Activated naive CD4-positive, alpha-beta T cell treated with anti-CD3 and anti-CD28 coated beads, Interleukin-2, amount 50 U/mL, for 16 hours (primary cell): ENCODE measurements around the gene OAF.

Experiments
- DNase-seq: peaks from one replicate; pipeline ENCODE4 v3.0.0-alpha.2; 2020

OAF gene

DNA sequence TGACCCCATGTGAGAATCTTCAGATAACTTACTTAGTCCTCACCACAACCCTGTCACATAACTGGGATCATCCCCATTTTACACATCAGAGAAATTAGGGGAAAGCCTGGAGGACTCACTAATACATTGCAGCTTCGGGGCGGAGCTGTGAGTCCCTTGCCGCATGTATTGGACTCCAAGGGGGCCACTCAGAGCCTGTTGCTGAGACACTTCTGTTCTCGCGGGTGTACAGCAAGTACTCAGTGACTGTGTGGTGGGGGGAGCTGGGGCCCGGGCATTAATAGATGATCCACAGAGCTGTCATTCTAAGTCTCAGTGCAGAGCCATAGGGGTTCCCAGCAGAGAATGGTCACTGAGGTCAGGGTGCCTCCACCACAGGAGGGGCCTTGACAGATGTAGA lies 13.5 kb downstream of the OAF start:
- DNase-seq, result no peak

DNA sequence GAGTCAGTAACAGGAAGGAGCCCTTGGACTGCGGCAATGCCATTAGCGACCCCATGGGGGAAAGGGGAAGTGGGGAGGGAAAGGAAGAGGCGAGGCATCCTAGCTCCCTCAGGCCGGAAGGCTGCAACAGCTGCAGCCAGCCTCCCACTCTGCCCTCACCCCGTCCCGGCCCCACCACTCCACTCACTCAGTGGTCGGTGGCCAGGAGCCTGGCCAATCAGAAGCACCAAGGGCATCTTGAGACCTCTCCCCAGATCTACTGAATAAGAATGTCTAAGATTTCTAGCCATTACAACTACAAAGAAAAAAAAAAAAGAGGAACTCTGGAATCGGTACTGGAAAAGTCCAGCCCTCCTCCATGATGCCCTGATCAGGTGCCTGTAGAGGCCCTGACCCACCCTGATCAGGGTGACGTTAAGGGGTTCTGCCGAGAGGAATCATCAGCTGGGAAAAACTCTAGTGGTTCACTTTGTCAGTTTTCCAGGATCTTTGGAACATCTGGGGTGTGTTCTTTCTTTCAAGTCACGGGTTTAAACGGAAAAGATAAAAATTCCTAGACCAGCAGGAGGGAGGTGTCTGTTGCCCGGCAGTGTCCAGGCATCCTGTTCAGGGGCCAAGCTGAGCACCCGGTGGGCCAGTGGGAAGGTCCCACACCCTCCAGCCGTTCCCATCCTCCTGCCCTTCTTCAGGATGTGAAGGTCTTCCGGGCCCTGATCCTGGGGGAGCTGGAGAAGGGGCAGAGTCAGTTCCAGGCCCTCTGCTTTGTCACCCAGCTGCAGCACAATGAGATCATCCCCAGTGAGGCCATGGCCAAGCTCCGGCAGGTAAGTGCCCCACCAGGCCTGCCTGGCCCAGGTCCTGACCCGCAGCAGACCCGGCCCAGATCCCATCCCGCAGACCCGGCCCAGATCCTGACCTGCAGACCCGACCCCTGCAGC lies 14.4 kb downstream of the OAF start:
- no peak for DNase-seq

DNA sequence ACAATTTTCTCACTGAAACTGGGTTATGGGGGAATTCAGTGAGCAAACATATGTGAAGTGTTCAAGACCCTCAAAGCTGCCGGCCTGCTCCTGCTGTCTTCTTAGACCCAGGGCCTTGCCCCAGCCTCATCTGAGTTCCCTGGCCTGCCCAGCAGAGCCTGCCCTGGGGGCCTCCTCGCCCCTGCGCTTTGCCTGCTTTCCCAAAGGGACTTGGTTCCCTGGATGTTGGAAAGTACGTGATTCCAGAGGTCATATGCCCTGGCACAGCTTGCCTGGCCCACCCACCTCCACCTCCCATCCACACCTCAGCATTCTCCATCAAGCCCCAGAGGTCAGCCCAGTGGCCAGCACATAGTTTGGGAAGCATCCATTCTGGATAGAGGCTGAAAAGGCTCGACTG lies 15.4 kb downstream of the OAF start:
- DNase-seq, result no peak

DNA sequence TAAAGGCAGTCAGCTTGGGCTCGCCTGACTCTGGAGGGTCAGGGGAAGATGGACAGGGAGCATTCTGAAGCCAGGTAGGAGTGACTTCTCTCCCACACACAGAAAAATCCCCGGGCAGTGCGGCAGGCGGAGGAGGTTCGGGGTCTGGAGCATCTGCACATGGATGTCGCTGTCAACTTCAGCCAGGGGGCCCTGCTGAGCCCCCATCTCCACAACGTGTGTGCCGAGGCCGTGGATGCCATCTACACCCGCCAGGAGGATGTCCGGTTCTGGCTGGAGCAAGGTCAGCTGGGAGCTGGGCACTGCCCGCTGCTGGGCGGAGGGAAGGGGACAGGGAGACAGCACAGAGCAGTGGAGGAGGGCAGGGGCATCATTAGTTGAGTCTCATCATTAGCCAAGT lies 15.9 kb downstream of the OAF start:
- DNase-seq, result no peak

DNA sequence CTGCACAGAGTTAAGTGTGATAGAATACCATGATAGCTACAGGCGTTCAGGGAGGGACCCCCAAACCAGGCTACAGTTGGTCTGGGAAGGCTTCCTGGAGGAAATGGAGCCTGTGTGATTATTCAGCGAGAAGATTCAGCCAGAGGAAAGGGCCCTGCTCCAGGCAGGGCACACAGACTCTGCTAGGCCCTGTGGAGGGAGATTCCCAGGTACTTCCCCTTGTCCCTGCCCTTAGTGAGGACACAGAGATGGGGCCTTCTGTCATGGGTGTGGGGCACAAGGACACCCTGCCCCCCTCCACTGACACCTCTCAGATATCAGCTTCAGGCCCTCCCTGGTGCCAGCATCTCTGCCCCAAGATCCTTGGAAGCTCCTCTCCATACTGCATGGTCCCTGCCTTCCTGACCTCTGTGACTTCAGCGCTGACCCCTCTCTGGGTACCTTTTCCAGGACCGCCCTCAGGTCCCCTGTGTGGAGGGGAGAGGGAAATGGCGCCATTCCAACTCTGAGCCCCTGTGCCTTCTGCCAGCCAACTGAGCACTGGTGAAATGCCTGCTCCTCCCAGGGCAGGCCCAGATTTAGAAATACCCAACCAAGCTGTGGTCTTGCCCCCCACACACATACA lies 16.5 kb downstream of the OAF start:
- DNase-seq, result no peak

DNA sequence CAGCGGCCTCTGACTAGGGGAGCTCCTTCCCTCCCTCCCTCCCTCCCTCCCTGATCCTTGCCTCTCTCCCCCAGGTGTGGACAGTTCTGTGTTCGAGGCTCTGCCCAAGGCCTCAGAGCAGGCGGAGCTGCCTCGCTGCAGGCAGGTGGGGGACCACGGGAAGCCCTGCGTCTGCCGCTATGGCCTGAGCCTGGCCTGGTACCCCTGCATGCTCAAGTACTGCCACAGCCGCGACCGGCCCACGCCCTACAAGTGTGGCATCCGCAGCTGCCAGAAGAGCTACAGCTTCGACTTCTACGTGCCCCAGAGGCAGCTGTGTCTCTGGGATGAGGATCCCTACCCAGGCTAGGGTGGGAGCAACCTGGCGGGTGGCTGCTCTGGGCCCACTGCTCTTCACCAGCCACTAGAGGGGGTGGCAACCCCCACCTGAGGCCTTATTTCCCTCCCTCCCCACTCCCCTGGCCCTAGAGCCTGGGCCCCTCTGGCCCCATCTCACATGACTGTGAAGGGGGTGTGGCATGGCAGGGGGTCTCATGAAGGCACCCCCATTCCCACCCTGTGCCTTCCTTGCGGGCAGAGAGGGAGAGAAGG lies 18.1 kb downstream of the OAF start:
- no peak for DNase-seq

DNA sequence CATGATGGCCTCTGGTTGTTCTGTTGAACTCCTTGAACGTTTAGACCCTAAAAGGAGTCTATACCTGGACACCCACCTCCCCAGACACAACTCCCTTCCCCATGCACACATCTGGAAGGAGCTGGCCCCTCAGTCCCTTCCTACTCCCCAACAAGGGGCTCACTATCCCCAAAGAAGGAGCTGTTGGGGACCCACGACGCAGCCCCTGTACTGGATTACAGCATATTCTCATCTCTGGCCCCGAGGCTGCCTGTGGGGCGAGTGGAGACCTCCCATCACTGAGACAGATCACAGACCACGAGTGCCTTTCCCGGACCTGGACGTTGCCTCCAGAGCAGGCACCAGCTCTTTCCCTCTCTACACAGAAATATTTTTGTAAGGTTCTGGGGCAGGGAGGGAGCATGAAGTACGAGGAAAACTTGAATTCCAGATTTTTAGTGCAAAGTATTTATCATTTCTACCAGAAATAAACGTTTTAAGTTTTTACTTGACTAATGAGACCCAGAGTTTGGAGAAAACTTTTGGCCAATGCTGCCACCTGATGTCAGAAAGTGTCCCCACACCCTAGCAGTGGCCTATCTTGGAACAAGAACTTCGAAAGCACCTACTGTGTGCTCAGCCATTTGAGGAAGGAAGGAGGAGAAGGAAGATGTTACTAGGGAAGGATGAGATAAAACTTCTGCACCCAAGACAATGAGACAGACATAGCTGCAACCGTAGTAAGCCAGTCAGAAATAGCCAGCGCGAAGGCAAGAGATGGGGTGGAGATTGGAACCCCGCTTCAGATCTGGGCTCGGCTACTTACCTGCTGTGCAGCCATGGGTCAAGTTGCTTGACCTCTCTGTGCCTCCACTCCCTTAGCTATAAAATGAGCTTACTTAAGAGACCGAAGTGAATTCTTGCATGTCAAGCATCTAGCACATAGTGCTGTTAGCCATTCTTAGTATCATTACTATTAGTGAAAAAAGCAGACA lies 18.9 kb downstream of the OAF start:
- DNase-seq, result no peak

DNA sequence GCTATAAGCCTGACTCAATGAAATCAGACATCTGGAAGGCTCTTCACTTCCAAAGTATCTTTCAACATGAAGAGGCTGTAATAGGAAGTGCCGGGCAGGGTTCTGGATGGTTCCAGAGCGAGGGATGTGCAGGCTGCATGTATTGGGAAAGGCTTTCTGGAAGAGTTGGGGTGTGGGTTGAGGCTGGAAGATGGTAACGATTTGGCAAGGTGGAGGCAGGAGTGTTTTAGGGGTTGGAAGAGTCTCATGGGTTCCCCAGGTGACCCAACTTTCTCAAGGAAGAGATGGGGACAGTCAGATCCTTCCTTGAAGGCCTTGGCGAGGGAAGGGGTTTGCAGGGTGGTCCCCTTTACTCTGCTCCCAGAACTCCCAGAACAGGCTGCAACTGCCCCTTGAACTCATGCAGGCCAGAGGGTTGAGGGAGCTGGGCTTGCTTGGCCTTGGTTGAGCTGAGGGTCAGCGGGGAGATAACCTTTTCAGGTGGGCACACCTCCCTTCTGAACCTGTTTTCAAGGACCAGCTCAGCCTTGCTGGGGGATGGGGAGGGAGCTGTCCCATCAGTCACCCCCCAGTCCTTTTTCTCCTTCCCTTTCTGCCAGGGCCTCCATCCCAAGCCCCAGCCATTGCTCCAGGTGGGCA lies 19.7 kb downstream of the OAF start:
- no peak for DNase-seq

DNA sequence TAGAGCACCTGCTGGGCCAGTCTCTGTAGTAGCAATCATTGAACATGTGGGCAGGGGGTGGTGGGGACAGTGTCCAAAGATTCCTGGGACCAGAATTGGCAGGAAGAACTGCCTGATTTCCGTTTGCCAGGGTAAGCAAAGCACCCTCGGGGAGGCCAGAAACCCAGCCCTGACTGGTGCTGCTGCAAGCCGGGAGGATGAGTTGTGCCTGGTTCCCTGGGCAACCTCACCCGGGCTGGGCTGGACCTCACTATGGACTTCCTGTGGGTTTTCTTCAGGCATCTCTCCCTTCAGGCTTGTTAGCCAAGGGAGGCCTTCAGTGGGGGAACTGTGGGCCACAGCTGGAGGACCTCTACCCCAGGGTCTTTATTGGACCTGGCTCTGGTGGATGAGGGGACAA lies 21.1 kb downstream of the OAF start:
- DNase-seq, result no peak

DNA sequence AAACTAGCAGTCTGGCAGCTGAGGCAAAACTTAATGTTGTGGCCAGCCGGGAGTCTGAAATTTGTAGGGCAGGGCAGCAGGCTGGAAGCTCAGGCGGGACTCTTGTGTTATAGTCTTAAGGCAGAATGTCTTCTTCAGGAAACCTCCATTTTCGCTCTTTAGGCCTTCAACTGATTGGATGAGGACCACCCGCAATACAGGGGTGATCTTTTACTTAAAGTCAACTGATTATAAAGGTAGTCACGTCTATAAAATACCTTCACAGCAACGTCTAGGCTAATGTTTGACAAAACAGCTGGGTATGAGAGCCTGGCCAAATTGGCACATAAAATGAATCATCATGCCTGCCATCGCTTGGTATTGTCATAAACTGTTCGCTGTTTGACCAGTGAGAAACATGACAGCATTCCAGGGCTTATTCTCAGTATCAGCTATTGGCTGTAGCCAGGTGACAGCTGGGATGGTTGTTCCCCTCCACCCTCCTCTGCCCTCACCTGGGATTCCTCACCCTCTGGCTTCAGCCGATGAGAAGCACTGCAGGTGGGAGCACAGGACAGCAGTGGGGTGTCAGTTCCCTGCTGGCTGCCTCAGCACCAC lies 22.5 kb downstream of the OAF start:
- DNase-seq, result no peak

DNA sequence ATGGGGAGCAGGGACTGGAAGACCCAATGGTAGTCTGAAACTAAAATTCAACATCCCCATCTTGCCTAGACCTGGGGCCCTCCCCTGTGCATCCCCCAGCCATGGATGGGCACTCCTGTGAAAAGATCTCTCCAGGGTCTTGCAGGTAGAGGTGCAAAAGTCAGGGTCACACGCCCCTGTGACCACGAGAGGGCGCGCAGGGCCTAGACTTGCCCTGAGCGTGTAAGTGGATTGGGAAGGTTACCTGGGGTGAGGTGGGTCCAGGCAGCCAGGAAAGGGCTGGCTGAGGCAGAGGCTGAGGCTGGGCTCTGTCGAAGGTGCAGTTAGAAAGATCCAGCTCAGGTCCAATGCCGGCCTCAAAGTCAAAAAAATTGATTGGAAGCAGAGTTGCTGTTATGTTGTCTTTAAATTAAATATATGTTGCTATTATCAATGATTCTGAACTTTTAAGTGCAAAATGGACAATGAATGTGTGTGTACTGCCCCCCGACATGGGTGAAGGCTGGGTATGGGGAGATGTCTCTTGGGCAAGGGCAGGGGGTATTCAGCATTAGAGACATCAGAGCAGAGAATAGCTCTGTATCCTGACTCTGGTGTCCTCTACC lies 24.3 kb downstream of the OAF start:
- DNase-seq, result peak; percentile 64

DNA sequence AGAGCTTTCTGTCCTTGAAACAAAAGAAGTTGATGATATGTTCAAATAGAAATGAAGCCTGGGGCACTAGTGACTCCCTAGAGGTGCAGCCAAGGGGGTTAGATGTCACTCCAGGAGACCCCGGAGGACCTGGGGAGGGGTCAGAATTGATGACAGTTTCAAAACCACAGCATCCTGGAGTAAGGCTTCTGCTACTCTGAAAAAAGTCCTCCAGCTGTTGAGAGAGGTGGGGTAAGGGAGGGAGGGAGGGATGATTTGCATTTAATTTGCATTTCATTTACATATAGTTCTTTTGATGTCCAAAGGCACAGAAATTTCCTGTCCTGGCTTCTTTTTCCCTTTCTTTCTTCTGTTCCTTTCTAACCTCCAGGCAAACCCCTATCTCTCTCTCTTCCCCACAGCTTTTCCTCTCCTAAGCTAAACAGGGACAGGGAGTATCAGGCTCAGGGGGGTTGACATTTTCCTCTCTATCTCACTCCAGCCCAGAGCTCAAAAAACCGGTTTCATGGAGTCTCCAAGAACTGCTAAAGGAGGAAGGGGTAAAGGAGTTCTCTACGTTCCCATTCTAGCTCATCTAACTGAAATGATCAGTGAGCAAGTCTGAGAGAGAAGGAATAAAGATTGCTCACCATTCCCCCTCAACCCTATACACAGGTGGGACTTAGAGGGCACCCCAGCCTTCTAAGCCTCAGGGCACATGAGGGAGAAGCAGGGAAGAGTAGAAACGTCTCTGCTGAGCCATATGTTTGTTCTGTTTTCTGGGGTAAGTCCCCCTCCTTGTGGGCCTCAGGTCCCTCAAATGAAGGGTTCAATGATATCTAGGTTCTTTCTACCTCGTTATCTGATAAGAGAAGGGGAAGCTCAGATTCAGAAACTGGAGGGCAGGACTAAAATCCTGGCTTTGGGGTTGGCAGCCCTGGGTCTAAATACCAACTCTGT lies 25.6 kb downstream of the OAF start:
- no peak for DNase-seq

DNA sequence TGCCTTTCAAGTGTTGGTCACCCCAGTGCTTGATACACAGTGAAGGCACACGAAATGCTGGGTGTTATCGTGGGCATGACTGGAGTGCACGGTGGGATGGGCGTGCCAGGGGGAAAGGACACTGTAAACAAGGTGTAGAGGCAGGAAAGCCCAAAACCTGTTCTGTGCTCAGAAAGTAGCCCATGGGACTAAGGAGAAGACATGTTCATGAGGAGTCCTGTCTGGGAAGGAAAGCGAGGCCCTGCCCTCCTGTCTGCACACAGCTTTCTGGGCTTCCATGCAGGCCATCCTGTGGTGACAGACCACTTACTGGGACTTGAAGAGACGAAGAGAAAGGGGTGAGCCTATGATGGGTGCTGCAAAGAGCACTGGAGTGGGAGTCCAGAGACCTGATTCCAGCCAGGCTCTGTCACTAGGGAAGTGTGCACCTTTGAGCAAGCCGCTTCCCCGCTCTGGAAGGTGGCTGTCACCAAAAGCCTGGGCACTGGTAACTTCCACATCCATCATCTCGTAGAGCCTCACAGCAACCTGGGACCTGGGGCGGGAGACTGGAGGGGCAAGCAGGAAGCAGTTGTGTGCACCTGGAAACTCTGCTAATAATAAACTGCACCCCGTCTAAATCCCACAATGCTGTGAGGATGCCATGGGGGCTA lies 28.3 kb downstream of the OAF start:
- no peak for DNase-seq

DNA sequence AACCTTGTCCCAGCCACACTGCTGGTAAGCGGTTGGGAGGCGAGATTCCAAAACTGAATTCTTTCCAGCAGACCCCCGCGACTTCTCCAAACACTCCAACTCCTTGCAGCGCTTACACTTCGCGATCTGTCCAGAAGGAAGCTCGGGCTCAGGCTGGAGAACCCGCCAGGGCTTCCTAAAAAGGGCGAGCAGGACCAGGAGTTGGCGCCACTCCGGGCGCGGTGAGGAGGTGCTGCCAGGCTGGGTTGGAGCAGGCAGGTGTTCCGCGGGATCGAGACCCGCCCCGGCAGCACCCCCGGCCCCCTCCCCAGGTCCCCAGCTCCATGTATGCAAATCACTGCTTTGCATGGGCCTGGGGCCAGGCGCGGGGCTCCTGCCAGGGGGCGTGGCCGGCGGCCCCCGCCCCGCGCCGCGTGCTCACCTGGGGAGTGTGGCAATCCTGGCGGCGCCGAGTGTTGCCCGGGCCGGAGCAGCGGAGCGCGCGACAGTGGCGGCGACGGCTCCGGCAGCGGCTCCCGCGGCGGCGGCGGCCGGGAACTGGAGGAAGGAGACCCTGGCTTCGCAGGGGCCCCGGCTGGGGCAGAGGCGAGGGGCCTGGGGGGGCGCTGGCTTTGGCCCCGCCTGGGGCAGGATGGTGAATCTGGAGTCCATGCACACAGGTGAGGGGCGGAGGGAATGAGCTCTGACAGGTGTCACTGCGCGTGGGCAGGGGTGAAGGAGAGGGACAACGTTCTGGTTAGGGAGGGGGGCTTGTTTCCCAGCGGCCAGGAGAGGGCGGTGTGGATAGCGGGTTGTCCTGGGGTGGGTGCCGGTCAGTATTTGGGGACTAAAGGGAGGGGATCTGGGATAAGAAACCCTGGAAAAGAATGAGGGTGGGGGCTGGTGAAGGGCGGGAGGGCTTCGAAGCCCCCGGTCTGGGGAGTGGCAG lies 29.1 kb downstream of the OAF start, which contains the start of gene POU2F3:
POU2F3 (plus strand) TSS at position 428 of the 928 bp plus-strand sequence; CDS start at position 632, 204 bp downstream.
- DNase-seq, result no peak

DNA sequence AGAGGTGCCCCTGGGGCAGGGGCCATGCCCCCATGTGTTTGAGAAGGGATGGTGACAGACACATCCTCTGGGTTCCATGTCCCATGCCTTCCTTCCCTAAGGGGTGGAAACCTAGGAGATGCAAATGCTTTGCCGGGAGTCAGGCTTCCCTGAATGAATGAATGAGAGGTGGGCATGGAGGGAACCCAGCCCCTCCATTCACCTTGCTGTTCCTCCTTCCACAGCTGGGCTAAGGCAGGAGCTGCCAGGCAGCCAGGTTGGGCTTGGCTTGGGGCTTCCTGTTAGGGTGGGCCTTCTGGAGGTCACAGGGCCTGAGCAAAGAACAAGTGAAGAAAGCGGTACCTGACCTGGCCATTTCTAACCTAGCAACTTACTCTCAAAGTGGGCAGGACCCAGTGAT lies 30.0 kb downstream of the OAF start:
- DNase-seq, result no peak

DNA sequence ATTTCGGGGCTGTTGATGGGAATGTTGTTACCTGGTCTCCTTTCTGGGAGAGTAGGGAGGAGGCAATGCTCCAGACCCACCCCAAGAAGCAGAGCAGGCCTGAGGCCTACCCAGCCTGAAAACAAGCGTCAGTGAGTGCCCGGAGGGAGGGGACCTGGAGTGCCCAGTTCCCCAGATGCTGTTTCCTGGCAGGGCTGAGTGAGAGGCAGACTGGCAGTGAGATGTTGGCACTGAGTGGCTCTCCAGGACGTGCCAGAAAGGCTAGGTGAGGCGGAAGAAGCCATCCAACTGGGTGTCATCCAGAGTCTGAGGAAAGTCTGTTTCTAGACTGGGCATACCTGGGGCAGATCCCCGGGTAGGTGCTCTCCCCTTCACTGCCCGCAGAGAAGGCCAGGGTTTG lies 30.4 kb downstream of the OAF start:
- DNase-seq, result no peak

DNA sequence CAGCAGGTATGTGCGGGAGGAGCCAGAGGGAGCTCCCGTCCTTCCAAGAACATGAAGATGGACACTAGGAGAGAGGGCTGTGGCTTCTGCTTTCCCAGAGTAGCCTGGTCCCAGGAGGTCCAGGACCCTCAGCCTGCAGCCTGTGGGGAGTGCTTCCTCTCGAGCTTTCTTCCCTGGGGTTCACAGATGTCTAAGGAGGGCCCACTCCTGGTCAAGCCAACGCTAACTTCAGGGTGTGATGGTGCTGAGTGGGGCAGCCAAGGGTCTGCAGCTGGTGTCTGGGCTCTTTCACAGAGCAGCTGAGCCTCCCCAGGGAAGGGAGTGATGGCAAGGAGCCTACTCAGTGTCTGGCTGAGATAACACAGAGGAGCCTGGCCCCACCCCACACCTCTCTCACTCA lies 32.4 kb downstream of the OAF start:
- DNase-seq, result no peak
